COLO668 (cell line): ENCODE data around the gene SLC22A25.
"Not testable (repeated sequence)": the region's sequence is repeated elsewhere in the genome, so short reads cannot be mapped to it uniquely, and the experiment has no call there.

ENCODE experiments used
- DNase-seq: peaks from one replicate; lab custom pipeline; 2025; ENCODE audit not compliant: unreplicated experiment; lab: John Stamatoyannopoulos, UW

SLC22A25 gene

GRCh38 chr11:63243533-63243932 is at the start of gene SLC22A25:
TSS of gene SLC22A25 (minus strand) at chr11:63243599. CDS start at chr11:63229652, 13,947 bp downstream.
- no peak for DNase-seq

DNA sequence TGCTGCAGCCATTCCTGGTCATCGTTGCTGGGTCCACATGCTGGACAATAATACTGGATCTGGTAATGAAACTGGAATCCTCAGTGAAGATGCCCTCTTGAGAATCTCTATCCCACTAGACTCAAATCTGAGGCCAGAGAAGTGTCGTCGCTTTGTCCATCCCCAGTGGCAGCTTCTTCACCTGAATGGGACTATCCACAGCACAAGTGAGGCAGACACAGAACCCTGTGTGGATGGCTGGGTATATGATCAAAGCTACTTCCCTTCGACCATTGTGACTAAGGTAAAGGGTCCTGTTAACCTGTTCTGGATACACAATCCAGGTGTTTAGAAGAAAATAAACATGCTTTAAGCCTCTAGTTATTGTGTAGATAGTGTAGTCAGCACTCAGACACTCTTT is 46.9 kb upstream of the SLC22A25 start:
- no peak for DNase-seq

GRCh38 chr11:63289658-63290057 is 46.3 kb upstream of the SLC22A25 start:
- DNase-seq: no peak

DNA sequence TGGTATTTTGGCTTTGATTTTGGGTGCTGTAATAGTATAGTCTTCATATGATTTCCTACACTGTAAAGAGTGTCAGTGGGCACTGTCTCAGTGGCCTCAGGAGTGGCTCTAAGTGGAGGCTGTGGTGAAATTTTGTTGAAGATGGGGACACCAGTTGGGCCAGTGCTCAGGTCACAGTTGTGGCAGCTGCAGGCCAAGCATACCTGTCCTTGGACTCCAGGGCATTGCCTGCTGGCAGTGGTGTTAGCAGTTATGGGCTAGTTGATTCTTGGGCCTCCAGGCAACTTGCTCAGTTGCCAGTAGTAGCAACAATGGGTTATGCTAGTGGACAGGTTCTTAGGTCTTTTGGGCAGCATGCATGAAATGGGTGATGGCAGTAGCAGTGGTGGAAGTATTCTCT is 39.2 kb upstream of the SLC22A25 start:
- no peak for DNase-seq

- no peak for DNase-seq
Measured at GRCh38 chr11:63280920-63281319, 37.5 kb upstream of the SLC22A25 start.

DNA sequence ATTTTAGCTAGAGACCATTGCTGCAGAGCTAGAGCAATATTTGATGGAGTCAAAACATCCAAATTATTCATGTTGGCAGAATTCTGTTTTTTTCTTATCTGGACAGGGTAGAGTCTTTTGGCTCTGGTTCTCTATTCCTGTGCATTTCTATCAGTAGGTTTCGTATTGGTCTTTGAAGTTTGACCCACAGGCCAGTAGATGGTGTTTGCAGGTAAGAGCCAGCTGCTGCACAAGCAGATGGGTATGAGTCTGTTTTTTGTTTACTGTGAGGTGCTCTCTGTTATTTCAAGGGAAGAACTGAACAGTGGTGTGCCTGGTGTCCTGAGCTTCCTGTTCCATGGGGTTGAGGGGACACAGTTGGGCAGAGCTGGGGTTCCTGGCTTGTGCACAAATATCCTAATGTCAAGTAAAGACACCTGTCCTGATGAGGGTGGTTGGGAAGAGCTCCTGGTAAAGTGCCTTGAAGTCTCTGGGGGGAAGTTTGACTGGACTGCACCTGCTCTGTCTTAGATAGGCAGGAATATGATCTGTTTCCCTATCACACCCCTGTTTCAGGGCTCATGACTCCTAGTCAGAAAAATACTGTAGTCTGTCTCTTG is 34.0 kb upstream of the SLC22A25 start:
- DNase-seq: no peak

GRCh38 chr11:63274776-63275175 is 31.4 kb upstream of the SLC22A25 start:
- no peak for DNase-seq

GRCh38 chr11:63273685-63274084 is 30.3 kb upstream of the SLC22A25 start:
- no peak for DNase-seq

- no peak for DNase-seq
Measured at GRCh38 chr11:63262547-63262946, 19.1 kb upstream of the SLC22A25 start.

DNA sequence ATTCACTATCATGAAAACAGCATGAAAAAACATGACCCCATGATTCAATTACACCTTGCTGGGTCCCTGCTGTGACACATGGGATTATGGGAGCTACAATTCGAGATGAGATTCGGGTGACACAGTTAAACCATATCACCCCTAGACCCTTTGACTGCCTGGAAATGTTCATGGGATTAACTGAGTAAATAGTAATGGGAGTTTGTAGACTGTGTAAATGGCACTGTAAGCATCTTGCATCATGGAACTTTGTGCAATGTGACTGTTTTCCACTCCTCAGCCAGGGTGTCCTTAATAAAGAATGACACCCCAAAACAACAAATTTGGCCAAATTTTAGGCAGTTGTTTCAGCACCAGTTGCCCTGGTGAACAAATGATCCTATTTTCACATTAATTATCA is 7.9 kb upstream of the SLC22A25 start:
- DNase-seq: no peak

DNA sequence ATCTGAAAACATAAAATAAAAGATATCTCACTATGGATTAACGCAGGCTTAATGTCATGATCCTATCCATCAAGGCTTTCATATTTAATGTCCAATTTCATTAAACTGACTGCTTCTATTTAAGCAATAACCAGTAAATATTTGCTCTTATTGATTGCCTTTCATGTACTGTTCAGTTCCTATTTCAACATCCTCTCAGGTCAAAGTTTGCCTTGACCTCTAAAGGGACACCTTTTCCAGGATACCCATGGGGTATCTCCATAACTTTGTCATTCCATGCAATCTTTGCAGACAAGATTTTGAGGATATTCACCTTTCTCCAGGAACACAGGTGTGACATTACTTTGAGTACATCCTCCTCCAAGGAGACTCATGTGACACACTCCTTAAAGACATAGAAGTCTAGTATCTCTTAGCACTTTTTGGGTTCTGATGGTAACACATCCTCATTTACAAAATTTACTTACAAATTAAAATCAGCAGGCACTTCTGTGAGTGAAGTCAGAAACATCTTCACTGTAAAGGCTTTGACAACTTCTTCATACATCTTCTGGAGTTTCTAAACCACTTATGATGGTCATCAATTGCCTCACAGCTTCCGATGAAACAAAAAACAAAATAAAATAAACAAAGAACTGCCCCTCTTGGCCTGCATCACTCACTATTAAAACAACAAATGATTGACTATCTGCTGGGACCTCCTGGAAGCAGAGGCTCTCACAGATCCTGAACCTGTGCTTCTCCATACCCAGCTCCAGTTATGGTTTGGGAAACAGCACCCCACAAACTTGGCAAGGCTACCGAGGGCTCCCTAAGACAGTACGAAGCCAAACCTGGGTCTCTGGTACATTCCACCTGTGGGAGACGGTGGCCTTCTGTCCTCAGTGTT is 7.0 kb upstream of the SLC22A25 start:
- no peak for DNase-seq

- DNase-seq: no peak
Measured at GRCh38 chr11:63248966-63249365, 5.6 kb upstream of the SLC22A25 start.

GRCh38 chr11:63247237-63248002 is 4.0 kb upstream of the SLC22A25 start:
- DNase-seq: not testable (repeated sequence)

DNA sequence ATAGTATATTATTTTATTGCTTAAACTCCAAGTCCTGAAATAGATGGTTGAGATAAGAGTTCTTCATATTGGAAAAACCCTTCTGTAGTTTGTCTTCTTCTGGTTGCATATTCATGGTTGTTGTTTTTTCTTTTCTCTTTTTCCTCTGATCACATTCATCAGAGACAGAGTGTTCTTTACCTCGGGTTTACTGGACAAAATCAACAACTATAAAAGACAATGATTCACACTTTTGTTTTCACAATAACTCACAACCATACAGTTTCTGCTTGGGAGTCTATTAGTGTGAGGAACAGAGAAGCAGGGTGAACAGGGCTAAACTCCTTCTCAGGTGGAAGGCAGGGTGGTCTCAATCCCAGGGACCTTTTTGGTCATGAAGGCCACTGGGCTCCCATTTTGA is 2.6 kb upstream of the SLC22A25 start:
- no peak for DNase-seq

DNA sequence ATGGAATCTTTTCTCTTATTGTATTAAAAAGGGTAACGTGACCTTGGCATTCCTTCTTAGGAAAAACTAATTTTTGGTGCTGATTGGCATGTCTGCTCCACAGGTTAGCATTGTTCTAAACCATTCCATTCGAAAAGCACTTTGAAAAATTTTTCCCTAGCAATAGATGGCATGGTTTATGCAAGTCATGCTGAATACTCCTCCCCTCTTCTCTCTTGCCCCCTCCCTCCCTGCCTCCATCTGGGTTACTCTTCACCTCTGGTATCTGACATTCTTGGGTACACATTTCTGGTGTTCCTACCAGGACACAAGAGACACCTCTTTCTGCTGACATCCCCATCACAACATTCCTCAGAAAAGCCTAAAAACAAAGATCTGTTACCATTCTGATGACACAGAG is 1.5 kb upstream of the SLC22A25 start:
- DNase-seq: no peak

DNA sequence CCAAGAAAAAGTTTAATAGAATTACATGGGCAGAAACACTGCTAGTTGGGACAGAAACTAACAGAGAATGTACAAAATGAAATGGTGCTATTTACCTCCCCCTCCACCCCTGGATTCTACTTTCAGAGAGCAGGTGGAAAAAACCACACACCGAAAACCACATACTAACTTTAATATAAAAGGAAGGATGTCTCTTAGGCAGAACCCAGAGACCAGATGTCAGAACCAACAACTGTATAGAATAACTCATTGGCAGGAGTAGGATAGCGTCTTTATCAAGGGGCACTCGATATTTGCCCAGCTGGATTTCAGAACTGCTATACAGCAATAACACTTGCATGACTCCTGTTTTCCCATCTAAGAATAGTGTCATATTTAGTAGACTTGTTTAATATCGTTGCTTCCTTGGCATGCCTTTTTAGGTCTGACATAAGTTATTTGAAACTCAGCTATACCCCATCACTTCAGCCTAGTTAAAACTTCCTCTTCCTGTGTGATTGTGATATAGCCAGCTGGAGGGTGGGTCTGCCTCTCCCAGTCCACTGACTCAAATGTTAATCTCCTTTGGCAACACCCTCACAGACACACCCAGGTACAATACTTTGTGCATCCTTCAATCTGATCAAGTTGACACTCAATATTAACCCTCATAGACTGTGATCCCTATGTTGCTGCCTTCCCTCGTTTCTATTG is 1.2 kb downstream of the SLC22A25 start:
- DNase-seq: no peak

GRCh38 chr11:63240791-63241379 is 2.5 kb downstream of the SLC22A25 start:
- no peak for DNase-seq

DNA sequence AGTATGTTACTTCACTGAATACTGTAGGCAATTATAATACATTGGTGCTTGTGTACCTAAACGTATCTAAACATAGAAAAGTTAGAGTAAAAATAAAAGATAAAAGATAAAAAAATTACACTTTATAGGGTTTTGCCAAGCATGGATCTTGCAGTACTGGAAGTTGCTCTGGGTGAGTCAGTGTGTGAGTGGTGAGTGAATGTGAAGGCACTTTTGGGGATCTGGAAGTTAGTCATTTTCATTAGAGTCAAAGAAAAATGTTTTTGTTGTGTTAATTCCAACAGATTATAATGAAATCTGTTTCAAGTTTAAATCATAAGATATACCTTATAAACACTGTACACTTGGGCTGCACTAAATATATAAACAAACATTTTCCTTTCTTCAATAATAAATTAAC is 3.3 kb downstream of the SLC22A25 start:
- DNase-seq: no peak

GRCh38 chr11:63239254-63239653 is 4.1 kb downstream of the SLC22A25 start:
- DNase-seq: no peak

GRCh38 chr11:63237413-63237812 is 6.0 kb downstream of the SLC22A25 start:
- no peak for DNase-seq
